ENCODE results near the gene MYRIP. TPM values are rescaled to one million over a fixed set of nuclear protein-coding genes. Genes with fewer than 3 reads are reported as not detected.

MYRIP gene
- total and polyA plus RNA-seq, 10 of the 15 experiments (the other 5 are each of a cell fraction or from before 2014, with no cell fraction given), result 0.03 to 0.08 (median 0.04) TPM; not detected in 6

GRCh38 chr3:40265181-40265580 is 455.8 kb downstream of the MYRIP start (continued):
- TF ChIP-seq ZBTB4 (CRISPR knock-in tag; IDR thresholded peaks at IDR 0.05), result no peak

GRCh38 chr3:40267937-40268724 is 458.7 kb downstream of the MYRIP start:
- Histone ChIP-seq H3K79me2 (ENCODE audit: control insufficient read depth, insufficient read depth, low read length) (no peaks in the 10 kb centered on the region), H3K4me2 (ENCODE audit: control insufficient read depth, insufficient read depth) (no peak overlapping the region), H4K20me1 (ENCODE audit: control insufficient read depth, insufficient read depth) (no peaks in the 10 kb centered on the region), H3K4me3 (no peak overlapping the region), H3K27me3 (replicated peaks in 1 of 2; ENCODE audit: control insufficient read depth in 2 of 2, insufficient read depth in 2 of 2, low read length in 1 of 2) (no peaks in the 10 kb centered on the region), H3K9me3 (replicated peaks; ENCODE audit: control insufficient read depth, insufficient read depth, low read length) (no peaks in the 10 kb centered on the region), H2AFZ (ENCODE audit: control insufficient read depth, low read depth, low read length) (no peak overlapping the region), H3K9ac (ENCODE audit: control insufficient read depth, insufficient read depth, low read length) (no peak overlapping the region), H3K4me1 (ENCODE audit: control insufficient read depth, insufficient read depth, low read length) (no peaks in the 10 kb centered on the region), H3K36me3 (ENCODE audit: control insufficient read depth in 2 of 2, insufficient read depth in 2 of 2, low read length in 1 of 2) (no peaks in the 10 kb centered on the region), H3K27ac (ENCODE audit: control insufficient read depth, insufficient read depth) (no peak overlapping the region)
- FAIRE-seq (no peak), ATAC-seq (no peak), DNase-seq (ENCODE audit: low read depth, low spot score) (no peak)
- ChIA-PET POLR2A (no interaction called here), SMC1A (ENCODE audit: uncharacterized antibody, unreplicated experiment) (no interaction called here), CTCF (interaction anchor here (1.0 kb wide), 2 partner anchors 14 to 76 kb away, joined by 3 to 4 read pairs; no protein-coding TSS in a partner anchor), RAD21 (ENCODE audit: unreplicated experiment) (interaction anchor here (0.9 kb wide), 1 partner anchor 76 kb away, joined by 3 read pairs; no protein-coding TSS in a partner anchor)
- TF ChIP-seq TAF1 (IDR thresholded peaks at IDR 0.05; ENCODE audit: borderline replicate concordance, low read depth, low read length) (no peak), EZH2 (IDR thresholded peaks at IDR 0.05; ENCODE audit: borderline replicate concordance, control insufficient read depth, low read depth, low read length) (no peak)
- 35% methylated on average over 4 of the region's 4 CpGs for WGBS (ENCODE audit: insufficient coverage, insufficient replicate concordance, low lambda C conversion rate, missing lambda C conversion rate)
- no TSS peak for BruUV-seq (replicated peaks)
- in situ Hi-C loops (cut with MboI) (no loop called here), intact Hi-C loops (cut with micrococcal nuclease; ENCODE audit: unreplicated experiment) (no loop called here)

All from GM12878 (cell line).